Measurements from ENCODE around the gene CLCN4.

DNA sequence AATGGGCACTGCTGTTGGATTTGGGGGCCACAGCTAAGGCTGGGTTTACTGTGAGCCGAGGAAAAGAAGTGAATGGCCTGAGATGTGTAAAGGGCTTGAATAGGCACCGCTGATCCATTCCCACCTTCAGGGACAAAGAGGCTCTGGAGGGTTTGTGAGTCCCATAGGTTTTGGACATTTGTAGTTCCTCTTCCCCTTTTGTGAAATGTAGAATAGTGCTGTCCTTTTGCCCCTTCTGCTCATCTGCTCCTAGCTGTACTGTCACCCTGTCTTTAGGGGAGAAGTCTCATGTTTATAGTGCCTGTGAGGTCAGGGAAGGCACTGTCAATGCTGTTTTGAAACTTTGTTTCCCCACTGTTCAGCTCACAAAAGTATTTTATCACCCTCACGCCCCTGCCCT lies 26.4 kb upstream of the CLCN4 start:
- TF ChIP-seq CTCF (IDR thresholded peaks at IDR 0.05) (no peak), POLR2A (IDR thresholded peaks at IDR 0.05) (no peak)

All from lower leg skin (tissue), 3 donors.